ENCODE data around the gene PRKAR2A. TPM values are rescaled to one million over a fixed set of nuclear protein-coding genes. Genes with fewer than 3 reads are reported as not detected.
"Not testable (repeated sequence)": the region's sequence is repeated elsewhere in the genome, so short reads cannot be mapped to it uniquely, and the experiment has no call there.

Gene PRKAR2A
- total RNA-seq, 2 experiments from 2014 or later, result 37.0 to 37.6 TPM

DNA sequence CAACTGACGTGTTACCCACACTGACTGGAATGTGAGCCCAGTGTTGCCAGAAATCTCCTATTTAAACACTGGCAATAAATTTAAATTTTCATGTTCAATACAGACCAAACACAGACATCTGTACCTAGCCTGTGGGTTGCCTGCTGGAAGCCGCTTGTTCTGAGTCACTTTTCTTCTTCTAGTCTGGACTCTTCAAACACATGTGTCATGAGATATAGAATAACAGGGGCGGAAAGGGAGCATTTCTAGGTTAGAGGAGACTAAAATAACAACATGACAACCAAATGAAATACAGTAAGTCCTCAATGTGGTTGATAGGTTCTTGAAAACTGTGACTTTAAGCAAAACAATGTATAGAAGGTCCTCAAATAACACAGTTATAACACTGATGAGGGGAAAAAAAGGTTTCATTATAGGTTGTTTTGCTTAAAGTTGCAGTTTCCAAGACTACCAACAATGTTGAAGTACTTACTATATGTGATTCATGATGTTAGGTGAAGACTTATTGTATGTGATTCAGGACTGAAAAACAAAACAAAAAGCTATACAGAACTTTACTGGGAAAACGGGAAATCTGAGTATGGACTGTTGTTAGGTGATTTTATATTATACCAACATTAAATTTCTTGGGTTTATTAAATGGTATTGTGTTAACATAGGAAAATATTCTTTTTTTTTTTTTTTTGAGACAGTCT is 63.1 kb downstream of the PRKAR2A start:
- Mint-ChIP-seq H3K27ac (no peak overlapping the region), H3K9me3 (no peaks in the 10 kb centered on the region), H3K36me3 (peaks cover 22% of the 10 kb centered on the region), H3K4me1 (peaks cover 11% of the 10 kb centered on the region), H3K4me3 (no peak overlapping the region), H3K27me3 (no peaks in the 10 kb centered on the region)
- ATAC-seq (ENCODE audit: low read depth), result no peak
- DNase-seq, result no peak
- POLR2A ChIA-PET, result no interaction called here

DNA sequence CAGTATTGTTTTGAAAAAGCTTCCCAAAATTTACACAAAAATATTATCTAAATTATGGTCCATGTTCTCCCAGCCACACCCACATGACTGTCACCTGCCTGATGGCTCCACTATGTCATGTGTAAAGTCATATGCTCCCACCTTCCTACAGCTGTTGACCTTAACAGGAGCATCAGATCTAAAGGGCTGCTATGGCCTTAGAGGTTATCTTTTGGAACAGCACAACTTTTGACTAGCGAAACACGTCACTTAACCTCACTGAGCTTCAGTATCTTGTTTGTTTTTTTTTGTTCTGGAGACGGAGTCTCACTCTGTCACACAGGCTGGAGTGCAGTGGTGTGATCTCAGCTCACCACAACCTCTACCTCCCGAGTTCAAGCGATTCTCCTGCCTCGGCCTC is 64.4 kb downstream of the PRKAR2A start:
- DNase-seq (no peak), ATAC-seq (ENCODE audit: low read depth) (no peak)
- no peaks in the 10 kb centered on the region for H3K27me3 Mint-ChIP-seq
- no peaks in the 10 kb centered on the region for H3K9me3 Mint-ChIP-seq
- H3K36me3 Mint-ChIP-seq, result peaks cover 16% of the 10 kb centered on the region
- POLR2A ChIA-PET, result no interaction called here
- H3K4me1 Mint-ChIP-seq, result peaks cover 4% of the 10 kb centered on the region
- H3K27ac Mint-ChIP-seq, result no peak overlapping the region
- no peak overlapping the region for H3K4me3 Mint-ChIP-seq

DNA sequence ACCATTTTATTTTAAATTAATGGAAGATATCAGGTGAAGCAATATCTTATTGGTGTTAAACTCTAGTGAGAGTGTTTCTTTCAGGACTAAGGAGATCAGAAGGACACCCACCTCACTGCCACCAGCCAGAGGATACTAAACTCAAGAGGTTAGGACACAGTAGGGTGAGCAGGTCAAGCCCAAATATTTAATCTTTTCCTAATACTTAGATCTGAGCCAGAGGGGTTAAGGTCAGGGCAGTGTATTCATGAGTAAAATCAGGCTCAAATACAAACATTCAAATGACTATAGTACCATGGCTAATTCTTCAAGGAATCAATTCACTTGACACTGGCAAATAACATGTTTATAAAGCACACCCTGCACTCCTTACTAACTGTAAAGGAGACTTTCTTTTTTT is 65.6 kb downstream of the PRKAR2A start:
- ATAC-seq (ENCODE audit: low read depth), result no peak
- Mint-ChIP-seq H3K4me1 (peaks cover 2% of the 10 kb centered on the region), H3K27ac (no peak overlapping the region), H3K9me3 (no peaks in the 10 kb centered on the region), H3K4me3 (no peak overlapping the region), H3K36me3 (peaks cover 12% of the 10 kb centered on the region), H3K27me3 (no peaks in the 10 kb centered on the region)
- POLR2A ChIA-PET, result no interaction called here
- no peak for DNase-seq

DNA sequence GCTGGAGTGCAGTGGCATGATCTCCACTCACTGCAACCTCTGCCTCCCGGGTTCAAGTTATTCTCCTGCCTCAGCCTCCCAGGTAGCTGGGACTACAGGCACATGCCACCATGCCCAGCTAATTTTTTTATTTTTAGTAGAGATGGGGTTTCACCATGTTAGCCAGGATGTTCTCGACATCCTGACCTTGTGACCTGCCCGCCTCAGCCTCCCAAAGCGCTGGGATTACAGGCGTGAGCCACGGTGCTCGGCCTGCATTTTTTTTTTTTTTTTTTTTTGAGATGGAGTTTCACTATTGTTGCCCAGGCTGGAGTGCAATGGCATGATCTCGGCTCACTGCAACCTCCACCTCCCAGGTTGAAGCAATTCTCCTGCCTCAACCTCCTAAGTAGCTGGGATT is 69.1 kb downstream of the PRKAR2A start:
- H3K4me1 Mint-ChIP-seq; ATAC-seq (ENCODE audit: low read depth); H3K36me3 Mint-ChIP-seq; H3K27ac Mint-ChIP-seq; H3K27me3 Mint-ChIP-seq; DNase-seq; POLR2A ChIA-PET; H3K4me3 Mint-ChIP-seq; H3K9me3 Mint-ChIP-seq: not testable (repeated sequence)

DNA sequence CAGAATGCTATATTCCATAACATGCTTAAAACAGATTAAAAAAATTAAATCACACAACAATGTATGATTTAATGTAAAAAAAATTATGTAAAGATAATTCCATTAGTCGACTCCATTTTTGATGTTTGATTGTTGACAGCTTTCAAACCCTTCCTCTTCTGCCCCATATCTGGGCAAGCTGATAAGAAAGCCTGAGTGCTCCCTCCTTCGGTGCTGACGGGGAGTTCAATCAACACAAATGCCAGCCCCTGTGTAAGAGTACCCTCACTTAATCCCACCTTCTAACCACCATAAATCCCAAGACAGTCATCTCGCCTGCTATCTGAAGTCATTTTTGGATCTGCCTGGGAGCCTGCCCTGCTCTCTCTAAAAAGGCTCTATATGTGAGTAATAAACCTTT is 70.8 kb downstream of the PRKAR2A start:
- no peak overlapping the region for H3K27ac Mint-ChIP-seq
- H3K27me3 Mint-ChIP-seq, result no peaks in the 10 kb centered on the region
- DNase-seq (no peak), ATAC-seq (ENCODE audit: low read depth) (no peak)
- POLR2A ChIA-PET, result no interaction called here
- H3K9me3 Mint-ChIP-seq, result no peaks in the 10 kb centered on the region
- no peak overlapping the region for H3K4me3 Mint-ChIP-seq
- H3K36me3 Mint-ChIP-seq, result peaks cover 11% of the 10 kb centered on the region
- H3K4me1 Mint-ChIP-seq, result no peaks in the 10 kb centered on the region

DNA sequence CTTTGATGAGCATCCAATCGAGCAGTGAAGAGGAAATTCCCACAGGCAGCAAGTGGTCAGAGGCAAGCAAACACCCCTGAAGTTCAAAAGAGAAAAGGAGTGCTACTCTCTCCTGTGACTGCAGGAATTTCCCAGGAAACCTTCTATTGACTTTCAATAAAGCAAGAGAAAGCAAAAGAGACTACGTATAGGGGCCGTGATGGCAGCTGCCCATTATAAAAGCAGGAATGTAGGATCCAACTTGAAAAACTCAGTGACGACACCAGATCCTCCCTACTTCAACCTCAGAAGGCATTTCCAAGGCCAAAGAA is 77.5 kb downstream of the PRKAR2A start:
- no peak for ATAC-seq (ENCODE audit: low read depth)
- no peak overlapping the region for H3K4me3 Mint-ChIP-seq

DNA sequence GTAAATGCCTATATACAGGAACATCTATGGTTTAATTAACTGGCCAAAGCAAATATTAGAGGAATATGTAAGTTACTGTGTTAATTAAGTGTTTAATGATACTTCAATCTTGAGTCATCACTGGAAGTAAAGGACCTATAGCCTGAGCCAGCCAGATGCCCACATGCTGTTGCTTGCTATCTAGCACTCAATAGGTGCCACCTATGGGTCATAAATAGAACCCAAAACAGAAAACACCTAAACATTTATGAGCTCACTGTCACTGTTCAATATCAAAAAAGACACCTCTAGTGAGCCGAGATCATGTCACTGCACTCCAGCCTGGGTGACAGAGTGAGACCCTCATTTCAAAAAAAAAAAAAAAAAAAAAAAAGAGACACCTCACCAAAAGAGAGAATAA is 82.3 kb downstream of the PRKAR2A start:
- POLR2A ChIA-PET, result interaction anchor here (0.5 to 0.7 kb wide), 2 partner anchors 95 to 157 kb away, joined by 3 to 4 read pairs; no protein-coding TSS in a partner anchor

More for the DNA sequence above, 77.5 kb downstream of the PRKAR2A start:
- Mint-ChIP-seq H3K36me3 (peaks cover 18% of the 10 kb centered on the region), H3K4me1 (peaks cover 5% of the 10 kb centered on the region), H3K27ac (no peak overlapping the region), H3K27me3 (no peaks in the 10 kb centered on the region), H3K9me3 (no peaks in the 10 kb centered on the region)
- DNase-seq, result no peak
- POLR2A ChIA-PET, result no interaction called here

DNA sequence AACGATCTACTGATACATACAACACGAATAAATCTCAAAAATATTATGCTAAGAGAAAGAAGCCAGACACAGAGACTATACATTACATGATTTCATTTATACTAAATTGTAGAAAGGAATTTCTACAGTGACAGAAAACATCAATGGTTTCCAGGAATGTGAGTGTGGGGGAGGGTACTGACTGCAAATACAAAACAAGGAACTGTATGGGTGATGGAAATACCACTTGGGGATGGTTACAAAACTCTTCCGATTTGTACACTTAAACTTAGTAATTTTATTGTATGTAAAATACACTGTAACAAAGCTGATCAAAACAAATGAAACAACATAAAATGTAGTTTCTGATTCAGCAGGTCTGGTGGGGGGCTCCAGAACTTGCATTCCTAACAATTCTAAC is 84.9 kb downstream of the PRKAR2A start:
- Mint-ChIP-seq H3K36me3 (peaks cover 11% of the 10 kb centered on the region), H3K27ac (no peak overlapping the region), H3K9me3 (no peaks in the 10 kb centered on the region), H3K4me3 (no peak overlapping the region), H3K27me3 (no peaks in the 10 kb centered on the region), H3K4me1 (no peaks in the 10 kb centered on the region)
- DNase-seq, result no peak
- POLR2A ChIA-PET, result no interaction called here
- ATAC-seq (ENCODE audit: low read depth), result no peak

More for the DNA sequence above, 82.3 kb downstream of the PRKAR2A start:
- no peaks in the 10 kb centered on the region for H3K9me3 Mint-ChIP-seq
- DNase-seq (no peak), ATAC-seq (ENCODE audit: low read depth) (no peak)
- peaks cover 13% of the 10 kb centered on the region for H3K36me3 Mint-ChIP-seq
- H3K4me3 Mint-ChIP-seq, result no peak overlapping the region
- no peaks in the 10 kb centered on the region for H3K27me3 Mint-ChIP-seq
- peaks cover 4% of the 10 kb centered on the region for H3K4me1 Mint-ChIP-seq
- H3K27ac Mint-ChIP-seq, result no peak overlapping the region

DNA sequence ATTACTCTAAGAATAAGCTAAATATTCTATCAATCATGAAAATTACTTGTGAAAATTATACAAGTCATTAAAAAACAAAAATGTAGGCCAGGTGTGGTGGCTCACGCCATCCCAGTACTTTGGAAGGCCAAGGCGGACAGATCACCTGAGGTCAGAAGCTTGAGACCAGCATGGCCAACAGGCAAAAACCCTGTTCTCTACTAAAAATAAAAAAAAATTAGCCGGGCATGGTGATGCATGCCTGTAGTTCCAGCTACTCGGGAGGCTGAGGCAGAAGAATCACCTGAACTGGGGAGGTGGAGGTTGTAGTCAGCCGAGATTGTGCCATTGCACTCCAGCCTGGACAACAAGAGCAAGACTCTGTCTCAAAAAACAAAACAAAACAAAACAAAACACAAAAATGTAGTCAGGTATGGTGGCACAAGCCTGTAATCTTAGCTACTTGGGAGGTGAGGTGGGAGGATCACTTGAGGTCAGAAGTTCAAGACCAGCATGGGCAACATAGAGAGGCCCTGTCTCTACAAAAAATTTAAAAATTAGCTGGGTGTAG is 87.6 kb downstream of the PRKAR2A start:
- H3K4me1 Mint-ChIP-seq; H3K27ac Mint-ChIP-seq; ATAC-seq (ENCODE audit: low read depth); H3K27me3 Mint-ChIP-seq; POLR2A ChIA-PET; H3K9me3 Mint-ChIP-seq; H3K4me3 Mint-ChIP-seq; DNase-seq: not testable (repeated sequence)
- H3K36me3 Mint-ChIP-seq, result peaks cover 14% of the 10 kb centered on the region

DNA sequence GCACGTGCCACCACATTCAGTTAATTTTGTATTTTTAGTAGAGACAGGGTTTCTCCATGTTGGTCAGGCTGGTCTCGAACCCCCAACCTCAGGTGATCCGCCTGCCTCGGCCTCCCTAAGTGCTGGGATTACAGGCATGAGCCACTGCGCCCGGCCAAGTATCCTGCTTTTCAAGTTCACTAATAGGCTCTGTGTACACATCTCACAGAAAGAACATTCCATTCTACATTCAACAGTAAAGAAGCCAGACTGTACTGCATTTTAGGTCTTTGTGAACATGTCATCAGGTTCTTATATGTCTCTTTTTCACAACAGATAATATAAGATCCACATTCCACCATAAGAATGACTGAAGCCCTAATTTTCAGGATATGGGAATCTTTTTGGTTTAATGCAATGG is 88.1 kb downstream of the PRKAR2A start:
- H3K27me3 Mint-ChIP-seq; H3K27ac Mint-ChIP-seq; POLR2A ChIA-PET; DNase-seq; H3K4me1 Mint-ChIP-seq; H3K36me3 Mint-ChIP-seq; H3K9me3 Mint-ChIP-seq; H3K4me3 Mint-ChIP-seq; ATAC-seq (ENCODE audit: low read depth): not testable (repeated sequence)

DNA sequence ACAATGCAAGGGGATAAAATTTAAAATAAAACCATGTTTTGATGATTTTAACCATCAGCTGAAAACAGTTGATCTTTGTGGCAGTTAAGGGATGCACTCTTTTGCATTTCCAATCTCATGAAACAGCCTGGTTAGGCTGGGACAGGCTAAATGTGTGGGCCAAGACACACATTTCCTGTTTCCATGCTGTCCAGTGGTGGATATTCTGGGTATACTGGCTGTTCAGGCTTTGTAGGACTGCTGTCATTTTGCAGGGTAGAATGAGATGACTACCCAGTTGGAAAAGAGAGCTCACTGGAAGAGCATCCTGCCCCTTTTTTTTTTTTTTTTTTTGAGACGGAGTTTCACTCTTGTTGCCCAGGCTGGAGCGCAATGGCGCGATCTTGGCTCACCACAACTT is 88.6 kb downstream of the PRKAR2A start:
- Mint-ChIP-seq H3K36me3 (peaks cover 4% of the 10 kb centered on the region), H3K9me3 (no peaks in the 10 kb centered on the region), H3K4me1 (no peaks in the 10 kb centered on the region), H3K27ac (no peak overlapping the region), H3K27me3 (no peaks in the 10 kb centered on the region), H3K4me3 (no peak overlapping the region)
- POLR2A ChIA-PET, result interaction anchor here (0.6 kb wide), 1 partner anchor 206 kb away, joined by 4 read pairs; no protein-coding TSS in a partner anchor
- ATAC-seq (ENCODE audit: low read depth) (no peak), DNase-seq (no peak)

DNA sequence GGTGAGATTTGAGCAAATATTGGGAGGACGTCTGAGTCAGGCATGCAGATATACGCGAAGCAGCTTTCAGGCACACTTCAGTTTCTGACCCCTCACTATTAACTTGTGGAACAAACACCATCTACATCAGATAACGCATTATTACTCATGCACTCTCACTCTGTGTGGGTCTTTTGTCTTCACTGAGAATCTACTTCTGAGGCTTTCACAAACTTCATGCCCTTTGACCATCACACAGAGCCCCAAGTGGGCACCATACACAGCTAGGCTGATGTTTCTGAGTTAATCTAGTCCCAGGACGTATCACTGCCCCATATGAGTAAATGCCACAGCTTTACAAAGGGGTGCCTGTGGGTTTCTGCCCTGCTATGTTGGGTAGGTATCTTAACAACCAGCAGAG is 91.0 kb downstream of the PRKAR2A start:
- Mint-ChIP-seq H3K4me3 (no peak overlapping the region), H3K27me3 (no peaks in the 10 kb centered on the region), H3K9me3 (no peaks in the 10 kb centered on the region), H3K4me1 (no peaks in the 10 kb centered on the region), H3K27ac (no peak overlapping the region), H3K36me3 (peaks cover 7% of the 10 kb centered on the region)
- ATAC-seq (ENCODE audit: low read depth) (no peak), DNase-seq (no peak)
- POLR2A ChIA-PET, result no interaction called here

DNA sequence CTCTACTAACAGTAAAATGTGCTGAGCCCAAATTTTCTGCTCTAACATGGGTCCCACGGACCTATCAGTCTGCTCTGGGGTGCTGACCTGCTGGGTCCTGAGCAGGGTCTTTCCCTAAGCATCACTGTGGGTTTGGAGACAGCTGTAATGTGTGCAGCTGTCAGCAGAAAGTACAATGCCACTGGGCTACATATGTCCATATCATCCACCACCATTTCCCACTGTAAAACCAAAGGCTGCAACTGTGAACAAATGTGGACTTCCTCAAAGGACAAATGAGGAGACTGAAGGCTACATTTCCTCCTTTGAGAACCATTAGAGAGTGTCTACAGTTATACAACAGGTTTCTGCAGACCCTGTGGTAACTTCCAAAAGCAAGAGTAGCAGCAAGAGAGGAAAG is 96.8 kb downstream of the PRKAR2A start:
- POLR2A ChIA-PET, result no interaction called here
- Mint-ChIP-seq H3K27me3 (no peaks in the 10 kb centered on the region), H3K4me3 (no peak overlapping the region), H3K4me1 (no peaks in the 10 kb centered on the region), H3K36me3 (peaks cover 9% of the 10 kb centered on the region), H3K9me3 (no peaks in the 10 kb centered on the region), H3K27ac (no peak overlapping the region)
- DNase-seq (no peak), ATAC-seq (ENCODE audit: low read depth) (no peak)

DNA sequence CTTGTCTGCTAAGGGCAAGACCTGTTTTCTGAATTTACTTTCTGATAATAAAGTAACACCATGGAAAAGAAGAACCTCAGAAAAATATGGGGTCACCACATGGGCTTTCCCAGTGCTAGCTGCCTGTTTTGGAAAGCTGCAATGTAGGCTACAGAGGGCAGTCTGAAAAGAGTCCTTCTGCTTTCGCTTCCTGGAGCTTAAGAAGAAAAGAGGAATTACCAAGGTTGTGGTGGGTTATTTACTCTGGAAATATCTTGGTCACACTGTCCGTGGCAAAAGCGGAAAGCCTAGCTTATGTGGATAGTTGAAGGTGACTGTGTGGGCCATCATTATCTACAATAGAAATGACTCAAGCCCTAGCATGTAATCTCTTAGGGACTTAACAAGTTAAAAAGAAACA is 98.9 kb downstream of the PRKAR2A start:
- Mint-ChIP-seq H3K36me3 (peaks cover 13% of the 10 kb centered on the region), H3K4me1 (no peaks in the 10 kb centered on the region), H3K4me3 (no peak overlapping the region), H3K27me3 (no peaks in the 10 kb centered on the region), H3K27ac (no peak overlapping the region), H3K9me3 (no peaks in the 10 kb centered on the region)
- ATAC-seq (ENCODE audit: low read depth) (no peak), DNase-seq (no peak)
- POLR2A ChIA-PET, result no interaction called here

Measured in activated naive CD8-positive, alpha-beta T cell treated with anti-CD3 and anti-CD28 coated beads, Interleukin-2, amount 10 ng/mL, durations not matched to agents 7 days and 5 days (primary cell).